ENCODE data around the gene ADAM19.

The ADAM19 gene

GRCh38 chr5:157476702-157477408 is 98.7 kb downstream of the ADAM19 start:
- H3K9me3 Mint-ChIP-seq: no peaks in the 10 kb centered on the region
- TF ChIP-seq, protein P1, sequence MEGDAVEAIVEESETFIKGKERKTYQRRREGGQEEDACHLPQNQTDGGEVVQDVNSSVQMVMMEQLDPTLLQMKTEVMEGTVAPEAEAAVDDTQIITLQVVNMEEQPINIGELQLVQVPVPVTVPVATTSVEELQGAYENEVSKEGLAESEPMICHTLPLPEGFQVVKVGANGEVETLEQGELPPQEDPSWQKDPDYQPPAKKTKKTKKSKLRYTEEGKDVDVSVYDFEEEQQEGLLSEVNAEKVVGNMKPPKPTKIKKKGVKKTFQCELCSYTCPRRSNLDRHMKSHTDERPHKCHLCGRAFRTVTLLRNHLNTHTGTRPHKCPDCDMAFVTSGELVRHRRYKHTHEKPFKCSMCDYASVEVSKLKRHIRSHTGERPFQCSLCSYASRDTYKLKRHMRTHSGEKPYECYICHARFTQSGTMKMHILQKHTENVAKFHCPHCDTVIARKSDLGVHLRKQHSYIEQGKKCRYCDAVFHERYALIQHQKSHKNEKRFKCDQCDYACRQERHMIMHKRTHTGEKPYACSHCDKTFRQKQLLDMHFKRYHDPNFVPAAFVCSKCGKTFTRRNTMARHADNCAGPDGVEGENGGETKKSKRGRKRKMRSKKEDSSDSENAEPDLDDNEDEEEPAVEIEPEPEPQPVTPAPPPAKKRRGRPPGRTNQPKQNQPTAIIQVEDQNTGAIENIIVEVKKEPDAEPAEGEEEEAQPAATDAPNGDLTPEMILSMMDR (IDR thresholded peaks at IDR 0.05; ENCODE audit: unreplicated experiment in 3 of 3): peak; percentile 68 to 81 (median 79)
- peaks cover 9% of the 10 kb centered on the region for H3K36me3 Mint-ChIP-seq (ENCODE audit: low read depth)
- no peak overlapping the region for H3K4me3 Mint-ChIP-seq
- peaks cover 7% of the 10 kb centered on the region for H3K4me1 Mint-ChIP-seq
- H3K27me3 Mint-ChIP-seq (ENCODE audit: low read depth): no peaks in the 10 kb centered on the region
- H3K27ac Mint-ChIP-seq: peak overlapping the region in 2 of 3 experiments; percentile 12 to 48

- peaks cover 7% of the 10 kb centered on the region for H3K36me3 Mint-ChIP-seq (ENCODE audit: low read depth)
- no peaks in the 10 kb centered on the region for H3K27me3 Mint-ChIP-seq (ENCODE audit: low read depth)
- TF ChIP-seq, protein P1 (IDR thresholded peaks at IDR 0.05; ENCODE audit: unreplicated experiment in 3 of 3): no peak
- no peaks in the 10 kb centered on the region for H3K9me3 Mint-ChIP-seq
- peaks cover 10% of the 10 kb centered on the region for H3K4me1 Mint-ChIP-seq
- H3K4me3 Mint-ChIP-seq: no peak overlapping the region
- no peak overlapping the region for H3K27ac Mint-ChIP-seq
Observed at GRCh38 chr5:157475432-157475831, 100.1 kb downstream of the ADAM19 start.

DNA sequence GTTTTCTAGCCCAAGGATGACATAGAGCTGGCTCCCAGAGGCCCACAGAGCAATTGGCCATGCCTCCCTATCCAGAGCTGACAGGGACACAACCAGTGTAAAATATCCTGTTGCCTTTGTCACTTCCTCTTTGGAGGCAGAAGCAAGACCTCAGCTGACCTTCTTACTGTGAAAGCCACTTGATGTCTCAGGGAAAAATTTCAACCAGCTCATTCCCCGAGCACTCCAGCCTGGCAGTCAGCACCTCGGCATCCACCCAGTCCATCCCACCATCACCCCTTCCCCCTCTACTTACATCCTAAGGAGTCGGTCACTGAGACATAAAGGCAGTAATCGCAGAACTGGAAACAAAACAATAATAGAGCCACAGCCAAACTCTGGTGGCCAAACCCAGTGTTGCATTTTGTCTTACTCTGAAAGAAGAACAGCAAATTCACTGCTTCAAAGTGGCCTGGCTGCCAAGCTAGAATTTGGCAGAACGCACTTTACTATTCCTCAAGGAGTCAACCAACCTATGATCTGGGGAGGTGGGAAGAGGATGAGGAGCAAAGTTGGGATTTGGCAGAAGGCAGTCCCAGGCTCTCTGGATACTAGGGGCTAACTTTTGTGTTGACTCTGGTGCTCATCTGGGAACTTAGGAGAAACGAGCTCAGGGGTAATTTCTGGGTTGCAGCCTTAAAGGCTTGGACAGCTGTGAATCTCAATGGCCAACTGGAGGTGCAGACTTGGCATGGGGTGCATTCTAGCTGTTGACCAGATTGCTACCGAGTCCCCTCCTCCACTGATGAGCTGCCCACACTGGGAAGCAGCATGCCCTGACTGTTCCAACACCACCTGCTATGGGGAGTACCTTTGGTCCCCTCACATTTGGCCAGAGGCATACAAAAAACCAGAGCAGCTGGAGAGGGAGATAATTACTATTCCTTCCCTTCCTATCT is 101.9 kb downstream of the ADAM19 start:
- TF ChIP-seq, protein P1 (IDR thresholded peaks at IDR 0.05; ENCODE audit: unreplicated experiment in 3 of 3): no peak
- Mint-ChIP-seq H3K4me1 (peaks cover 18% of the 10 kb centered on the region), H3K27me3 (ENCODE audit: low read depth) (no peaks in the 10 kb centered on the region), H3K27ac (no peak overlapping the region), H3K36me3 (ENCODE audit: low read depth) (peaks cover 4% of the 10 kb centered on the region), H3K9me3 (no peaks in the 10 kb centered on the region), H3K4me3 (no peak overlapping the region)

- H3K4me1 Mint-ChIP-seq: peaks cover 12% of the 10 kb centered on the region
Observed at GRCh38 chr5:157471709-157472108, 103.9 kb downstream of the ADAM19 start.

DNA sequence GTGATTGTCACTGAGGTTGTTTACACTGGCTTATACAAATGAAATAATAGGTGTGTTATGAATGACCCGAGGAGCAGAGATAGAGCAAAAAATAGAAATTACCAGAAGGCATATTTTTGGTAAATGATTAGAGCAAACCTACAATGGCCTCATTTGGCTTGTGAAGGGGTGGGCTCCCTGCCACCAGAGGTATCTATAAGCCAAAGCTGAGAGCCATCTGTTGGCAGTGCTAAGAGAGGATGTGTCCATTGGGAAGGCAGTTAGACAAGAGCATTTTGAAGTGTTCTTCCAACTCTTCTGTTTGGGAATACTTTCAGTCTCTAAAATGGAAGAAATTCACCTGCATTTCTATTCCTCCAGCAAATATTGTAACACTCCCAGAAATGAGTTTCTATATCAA is 104.9 kb downstream of the ADAM19 start:
- Mint-ChIP-seq H3K36me3 (ENCODE audit: low read depth) (no peaks in the 10 kb centered on the region), H3K4me1 (peaks cover 11% of the 10 kb centered on the region), H3K27ac (no peak overlapping the region), H3K27me3 (ENCODE audit: low read depth) (peaks cover 4% of the 10 kb centered on the region), H3K4me3 (no peak overlapping the region), H3K9me3 (no peaks in the 10 kb centered on the region)
- TF ChIP-seq, protein P1 (IDR thresholded peaks at IDR 0.05; ENCODE audit: unreplicated experiment in 3 of 3): no peak

More at GRCh38 chr5:157471709-157472108, 103.9 kb downstream of the ADAM19 start:
- Mint-ChIP-seq H3K27me3 (ENCODE audit: low read depth) (no peaks in the 10 kb centered on the region), H3K36me3 (ENCODE audit: low read depth) (no peaks in the 10 kb centered on the region), H3K4me3 (no peak overlapping the region), H3K27ac (no peak overlapping the region), H3K9me3 (no peaks in the 10 kb centered on the region)
- TF ChIP-seq, protein P1 (IDR thresholded peaks at IDR 0.05; ENCODE audit: unreplicated experiment in 3 of 3): peak; percentile 35 to 48 (median 42)

All from nephron (organoid).